Stimulated activated CD4-positive, alpha-beta T cell treated with anti-CD3 and anti-CD28 coated beads, TNF-alpha, amount 100 ng/mL, for 24 hours (primary cell): ENCODE data around the gene HOXA1.

Experiments used
- DNase-seq, 3 experiments: peaks; one replicate each; pipeline ENCODE4 v3.0.0-alpha.2; 2020; ENCODE audit warnings: low read depth in 3 of 3

Gene HOXA1

DNA sequence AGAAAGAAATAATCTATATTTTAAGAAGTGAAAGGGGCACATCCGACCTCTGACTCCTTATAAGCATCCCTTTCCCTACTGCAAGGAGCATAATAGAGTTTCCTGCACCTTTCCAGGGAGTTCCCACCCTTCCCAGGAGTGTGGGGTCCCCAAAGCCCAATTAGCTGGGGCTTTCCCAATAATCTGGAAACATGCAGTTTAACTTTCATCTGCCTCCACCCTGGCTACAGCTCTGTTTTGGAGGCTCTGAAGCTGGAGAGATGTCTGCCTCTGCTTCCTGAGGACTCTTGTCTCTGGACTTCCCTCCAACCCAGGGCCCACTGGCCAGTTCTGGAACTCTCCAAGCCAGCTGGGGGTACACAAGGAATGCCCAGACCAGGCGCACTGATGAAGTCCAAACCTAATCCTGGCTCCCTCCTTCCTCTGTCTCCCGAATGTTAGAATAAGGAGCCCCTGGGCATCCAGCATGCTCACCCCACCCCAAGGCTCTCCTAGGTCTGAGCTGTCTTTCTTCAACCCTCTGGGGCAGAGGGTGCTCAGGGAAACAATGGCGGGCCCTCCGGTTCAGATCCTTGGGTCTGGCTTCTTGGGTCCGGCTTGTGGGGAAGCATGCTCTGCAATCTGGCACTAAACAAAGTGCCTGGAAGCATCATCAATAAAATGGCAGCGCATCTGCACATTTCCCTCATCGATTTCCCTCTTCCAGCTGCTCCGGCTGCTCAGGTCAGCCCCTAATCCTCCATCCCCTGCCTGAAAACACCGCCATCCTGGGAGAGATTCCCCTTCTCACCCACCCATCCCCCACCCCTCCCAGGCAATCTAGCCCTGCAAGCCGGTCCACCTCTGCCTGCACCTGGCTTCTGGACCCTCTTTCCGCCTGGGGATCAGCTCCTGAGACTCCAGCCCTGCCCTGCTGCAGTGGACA is 21.4 kb upstream of the HOXA1 start:
- no peak for DNase-seq

DNA sequence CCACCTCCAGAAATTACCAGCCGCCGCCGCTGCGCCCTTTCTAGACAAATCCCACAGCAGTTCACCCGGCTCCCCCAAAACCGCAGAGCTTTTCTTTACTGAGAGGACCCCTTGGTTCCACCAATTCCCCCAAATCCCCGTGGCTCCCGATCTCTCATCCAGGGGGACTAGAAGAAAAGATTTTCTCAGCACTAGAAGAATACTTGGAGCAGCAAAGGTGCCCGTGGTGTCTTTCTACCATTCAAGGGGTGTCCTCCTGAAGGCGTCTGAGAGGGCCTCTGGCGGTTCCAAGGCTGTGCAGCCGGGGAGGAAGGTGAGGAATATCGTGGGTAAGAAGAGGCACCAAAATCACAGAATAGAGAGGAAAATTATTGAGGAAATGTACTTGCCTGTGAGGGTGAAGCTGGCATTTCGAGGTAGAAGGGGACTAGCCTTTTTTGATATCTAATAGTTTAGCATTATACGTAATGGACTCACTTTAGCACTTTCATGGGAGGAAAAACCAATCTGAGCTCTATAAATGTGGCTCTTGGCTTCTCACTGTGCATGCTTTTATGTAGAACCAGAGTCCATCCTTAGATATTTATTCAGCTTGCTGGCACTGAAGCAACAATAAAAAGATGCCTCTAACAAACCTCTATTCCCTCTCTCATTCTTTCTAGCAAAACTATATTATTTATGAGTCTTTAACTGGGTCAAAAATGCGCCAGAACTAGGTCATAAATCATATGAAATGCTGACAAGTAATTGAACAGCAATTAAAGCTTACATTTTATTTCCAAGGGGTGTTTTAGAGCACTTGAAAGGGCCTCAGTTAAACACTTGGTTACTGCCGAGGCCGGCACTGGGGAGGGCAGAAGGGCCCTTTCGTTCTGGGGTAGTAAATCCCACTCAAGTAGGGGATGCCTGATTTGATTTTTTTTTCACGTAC is 20.5 kb upstream of the HOXA1 start:
- DNase-seq, result no peak

DNA sequence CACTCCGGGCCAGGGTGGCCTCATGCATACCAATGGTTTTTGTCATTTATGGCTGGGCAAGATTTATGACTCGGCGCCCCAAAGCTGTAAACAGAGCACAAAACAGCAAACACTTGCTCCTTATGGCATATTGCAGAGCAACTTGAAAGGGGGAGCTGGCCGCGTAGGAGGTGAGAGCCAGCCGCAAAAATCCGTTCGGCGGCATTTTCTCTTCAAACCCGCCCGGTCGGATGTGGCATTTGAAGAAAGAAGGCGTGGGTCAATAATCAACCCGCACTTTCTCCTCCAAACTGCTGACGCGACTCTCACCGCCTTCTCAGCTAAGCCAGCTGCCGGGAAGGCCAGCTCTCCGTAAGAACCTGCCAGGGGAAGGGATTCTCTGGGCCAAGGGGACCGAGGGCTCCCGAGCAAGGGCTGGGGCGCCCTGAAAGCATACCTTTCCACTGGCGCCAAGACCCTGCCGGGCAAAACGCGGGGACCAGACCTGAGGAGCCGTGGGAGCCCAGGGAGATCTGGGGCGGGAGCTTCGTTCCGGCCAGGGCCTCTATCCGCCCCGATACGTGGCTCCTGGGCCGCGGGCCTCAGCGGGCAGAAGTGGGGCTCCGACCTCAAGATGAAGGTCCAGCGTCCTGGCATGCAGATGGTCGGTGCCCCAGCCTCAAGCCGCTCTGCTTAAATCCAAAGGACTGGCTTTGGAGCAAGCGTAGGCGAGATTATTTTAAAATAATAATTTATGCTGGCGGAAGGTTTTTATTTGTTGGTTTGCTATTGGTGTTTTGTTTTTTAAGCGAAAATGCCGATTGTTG is 19.6 kb upstream of the HOXA1 start:
- no peak for DNase-seq

DNA sequence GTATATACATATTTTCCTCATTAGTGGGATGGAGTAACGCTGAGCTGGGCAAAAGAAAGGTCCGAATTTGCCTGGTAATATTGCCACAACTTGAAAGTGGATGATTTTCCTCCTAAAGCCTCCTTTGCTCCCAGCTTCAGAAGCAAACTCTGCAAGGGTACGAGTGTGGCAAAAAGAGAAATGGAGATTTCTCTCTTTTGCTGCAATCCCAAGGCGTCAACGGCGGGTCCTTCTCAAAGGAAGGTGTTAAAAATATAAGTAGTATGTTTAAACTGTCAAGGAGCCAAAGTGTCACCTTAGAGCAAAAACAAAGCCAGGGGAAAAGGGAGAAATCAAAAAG is 19.1 kb upstream of the HOXA1 start:
- DNase-seq, result no peak

DNA sequence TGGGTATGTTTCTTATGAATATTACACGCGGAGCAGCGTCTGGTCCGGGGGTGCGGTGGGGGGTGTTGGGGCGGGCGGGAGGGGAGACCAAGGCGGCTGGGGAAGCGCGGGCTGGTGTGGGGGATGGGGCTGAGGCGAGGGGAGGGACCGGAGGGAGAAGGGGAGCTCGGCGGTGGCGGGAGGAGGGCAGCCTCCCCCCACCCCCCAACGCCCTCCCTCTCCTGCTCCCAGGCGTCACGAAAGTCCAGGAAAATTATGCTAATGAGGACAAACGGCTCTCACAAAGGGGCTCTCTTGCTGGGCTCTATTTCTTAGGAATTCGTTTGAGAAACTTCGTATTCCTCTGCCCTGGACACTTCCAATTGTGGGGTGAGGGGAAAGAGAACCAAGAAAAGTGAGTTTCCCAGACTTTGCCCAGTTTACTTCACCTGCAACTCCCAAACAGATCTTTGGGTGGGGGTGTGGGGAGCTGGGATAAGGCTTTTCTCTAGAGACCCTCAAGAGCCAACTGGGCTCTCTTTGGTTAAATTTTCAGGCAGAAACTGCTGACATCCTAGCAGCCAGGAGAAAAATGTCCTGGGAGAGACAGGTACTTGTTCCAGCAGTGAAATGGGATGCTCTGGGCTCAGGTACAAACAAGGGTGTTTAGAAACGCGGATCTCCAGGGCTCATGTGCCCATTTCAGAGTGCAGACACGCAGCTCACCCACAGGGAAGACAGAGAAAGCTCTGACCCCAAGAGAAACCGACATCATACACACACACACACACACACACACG is 18.4 kb upstream of the HOXA1 start:
- no peak for DNase-seq

DNA sequence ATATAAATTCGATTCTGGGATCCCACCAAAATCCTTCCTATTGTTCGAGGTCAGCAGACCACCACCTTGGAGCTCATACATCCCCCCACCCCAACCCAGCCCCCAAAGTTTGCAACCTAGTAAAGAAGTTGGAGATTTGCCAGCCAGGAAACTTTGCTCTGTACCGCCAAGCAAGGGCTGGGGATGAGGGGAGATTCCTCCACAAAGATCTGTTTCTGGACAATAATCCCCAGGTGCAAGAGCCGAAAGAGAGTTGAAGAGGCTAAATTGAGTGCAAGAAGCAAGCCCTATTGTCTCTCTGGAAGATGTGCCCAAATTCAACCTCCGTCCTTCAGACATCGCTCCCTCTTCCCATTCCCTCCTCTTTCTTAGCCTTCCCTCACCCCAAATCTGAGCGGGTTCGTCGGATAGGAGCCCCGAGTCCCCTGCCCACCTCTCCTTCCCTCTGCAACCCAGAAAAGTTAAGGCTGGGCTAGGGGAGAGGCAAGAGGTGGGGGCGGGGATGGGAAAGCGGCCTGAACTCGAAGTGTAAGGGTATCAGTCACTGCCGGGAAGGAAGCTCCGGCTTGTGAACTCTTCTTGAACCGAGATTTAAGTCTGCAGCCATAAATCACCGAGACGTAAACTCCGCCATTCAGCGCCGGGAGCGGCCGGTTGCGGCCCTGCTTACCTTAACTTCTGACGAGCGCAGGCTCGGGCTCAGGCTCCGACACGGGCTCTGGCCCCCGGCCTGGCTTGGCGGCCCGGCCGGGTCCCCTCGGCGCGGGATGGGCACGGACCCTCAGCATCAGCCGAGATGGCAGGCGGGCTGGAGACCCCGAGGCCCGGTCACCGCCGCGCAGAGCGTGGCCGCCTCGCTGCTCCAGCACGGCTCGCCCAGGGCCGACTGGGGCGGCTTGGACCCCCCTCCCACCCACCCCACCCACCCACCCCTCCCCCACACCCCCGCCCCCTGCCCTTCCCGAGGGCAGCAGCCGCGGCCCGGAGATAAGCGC is 17.5 kb upstream of the HOXA1 start:
- no peak for DNase-seq

DNA sequence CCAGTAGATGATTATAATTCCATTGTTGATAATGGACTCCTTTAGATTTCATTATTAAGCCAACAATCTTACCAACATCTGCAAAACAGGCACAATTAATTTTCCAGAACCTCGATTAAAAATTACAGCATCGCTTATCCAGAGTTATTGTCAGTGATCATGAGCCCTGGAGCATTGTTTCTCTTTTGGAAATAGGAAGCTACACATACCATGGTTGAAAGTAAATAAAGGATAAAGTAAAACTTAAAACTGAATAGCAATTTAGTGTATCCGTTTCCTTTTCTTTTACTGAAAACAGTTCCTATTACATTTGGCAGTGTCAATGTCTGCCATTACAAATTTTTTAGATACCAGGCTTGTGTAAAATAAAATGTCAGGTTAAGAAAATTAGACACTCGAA is 16.6 kb upstream of the HOXA1 start:
- DNase-seq, result no peak

DNA sequence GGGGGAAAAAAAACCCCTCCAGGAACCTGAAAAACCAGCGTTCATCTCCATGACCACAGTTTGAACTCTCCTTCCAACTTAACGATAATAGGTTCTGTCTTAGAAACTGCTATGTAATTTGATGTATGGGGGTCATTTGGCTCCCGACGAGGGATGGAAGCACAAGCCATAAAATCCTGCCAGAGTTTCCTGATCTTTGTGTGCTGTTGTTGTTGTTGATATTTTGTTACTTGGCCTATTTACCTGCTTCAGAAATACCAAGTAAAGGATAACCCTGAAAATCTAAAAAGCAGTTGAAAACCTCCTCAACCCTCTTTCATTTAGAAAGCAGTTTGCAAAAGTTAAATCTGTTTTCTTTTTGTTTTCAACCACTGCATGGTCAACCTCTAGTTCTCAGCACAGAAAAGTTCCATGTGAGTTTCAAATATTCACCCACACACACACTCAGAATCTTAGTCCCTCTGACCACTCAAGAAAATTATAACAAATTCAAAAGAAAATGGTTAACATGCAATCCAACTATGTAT is 16.0 kb upstream of the HOXA1 start:
- DNase-seq, result no peak

DNA sequence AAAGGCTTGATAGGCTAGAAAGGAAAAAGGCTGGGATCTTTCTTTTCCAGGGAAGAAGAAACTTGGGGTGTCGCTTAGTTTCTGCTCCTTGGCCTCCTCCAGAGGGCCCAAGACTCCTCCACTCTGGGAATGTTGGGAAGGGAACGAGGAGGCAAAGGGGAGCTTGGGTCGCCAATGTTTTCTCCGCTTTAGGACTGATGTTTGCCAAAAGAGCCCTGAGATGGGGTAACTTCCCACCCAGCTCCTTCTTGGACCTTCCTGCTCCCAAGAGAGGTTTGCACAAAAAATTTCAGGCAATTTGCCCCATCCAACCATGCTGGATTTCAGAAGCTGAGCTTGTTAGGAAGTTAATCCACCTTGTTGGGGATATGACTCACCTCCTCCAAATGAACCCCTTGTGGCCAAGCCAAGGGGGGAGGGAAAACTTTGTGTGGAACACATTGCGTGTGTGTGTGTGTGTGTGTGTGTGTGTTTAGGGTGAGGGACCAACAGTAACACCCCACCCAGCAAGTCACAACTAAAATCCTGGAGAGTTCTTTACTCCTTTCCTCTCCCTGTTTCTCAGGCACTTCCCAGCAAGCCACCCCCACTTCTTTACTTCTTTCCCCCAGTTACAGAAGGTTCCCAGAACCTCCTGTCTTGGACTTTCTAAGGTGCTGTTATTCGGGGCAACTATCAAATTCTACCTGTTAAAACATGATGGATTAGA is 15.4 kb upstream of the HOXA1 start:
- DNase-seq, result no peak

DNA sequence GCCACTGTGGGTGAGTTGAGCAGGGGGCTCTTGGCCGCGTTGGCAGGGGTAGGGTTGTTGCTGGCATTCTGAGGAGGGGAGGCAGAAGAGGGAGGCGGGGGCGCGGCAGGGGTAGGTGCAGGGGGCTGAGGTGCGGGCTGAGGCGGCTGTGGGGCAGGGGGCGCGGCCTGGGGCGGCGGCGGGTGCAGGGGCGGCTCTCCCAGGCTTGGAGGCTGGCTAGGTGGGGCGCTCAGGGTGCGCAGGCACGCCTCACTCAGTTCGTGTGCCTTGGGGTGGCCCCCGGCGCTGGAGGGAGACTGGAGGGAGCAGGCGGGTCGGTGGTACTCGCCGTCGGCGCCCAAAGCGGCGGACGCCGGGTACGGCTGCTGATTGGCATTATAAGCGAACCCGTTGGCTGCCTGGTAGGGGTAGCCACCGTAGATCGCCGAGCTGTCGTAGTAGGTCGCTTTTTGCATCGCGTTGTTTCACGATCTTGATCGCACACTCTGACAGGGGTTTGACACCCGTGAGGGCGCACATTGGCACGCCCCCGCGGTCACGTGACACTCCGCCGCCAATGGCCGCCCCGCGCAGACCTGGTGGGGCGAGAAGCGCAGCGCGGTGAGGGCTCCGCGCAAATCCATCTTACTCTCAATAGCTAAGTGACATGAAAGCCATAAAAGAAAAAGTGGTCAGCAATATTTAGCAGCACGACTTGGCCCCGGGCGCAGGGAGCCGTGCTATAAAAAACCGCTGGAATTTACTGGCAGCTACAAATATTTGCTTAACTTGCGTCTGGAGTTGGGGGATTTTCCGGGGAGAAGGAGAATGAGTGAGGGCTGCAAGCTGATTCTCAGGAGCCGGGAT is 14.6 kb upstream of the HOXA1 start:
- no peak for DNase-seq

DNA sequence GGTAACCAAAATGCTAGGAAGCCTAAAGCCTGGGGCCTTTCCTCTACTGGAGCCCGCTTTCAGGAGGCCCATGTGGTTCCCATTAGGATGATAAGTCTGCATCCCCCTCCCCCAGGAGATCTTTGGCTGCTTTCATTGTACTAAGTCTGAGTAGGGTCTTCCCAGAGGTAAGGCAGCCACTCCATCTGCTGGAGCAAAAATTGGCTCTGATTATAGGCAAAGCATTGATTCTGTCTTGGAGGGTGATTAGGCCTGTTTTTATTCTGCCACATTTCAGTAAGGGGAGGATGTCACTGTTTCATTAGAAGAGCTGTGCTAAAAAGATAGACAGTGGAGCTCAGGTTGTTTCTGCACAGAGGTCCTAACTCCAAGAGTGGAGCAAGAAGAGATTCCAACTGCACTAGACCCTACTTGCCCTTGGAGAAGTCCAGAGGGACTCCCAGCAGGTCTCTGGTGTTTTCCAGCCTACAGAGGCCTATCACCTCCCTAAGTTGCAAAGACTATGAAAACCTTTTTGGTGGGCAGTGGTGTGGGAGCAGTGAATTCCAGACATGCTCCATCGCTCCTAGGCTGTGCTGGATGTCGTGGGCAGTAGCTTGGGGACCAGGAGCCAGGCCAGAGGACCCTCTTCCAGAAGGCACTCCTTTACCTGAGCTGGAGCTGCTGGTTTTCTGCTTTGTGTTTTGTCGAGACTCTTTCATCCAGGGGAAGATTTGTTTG is 13.8 kb upstream of the HOXA1 start:
- DNase-seq, result no peak

DNA sequence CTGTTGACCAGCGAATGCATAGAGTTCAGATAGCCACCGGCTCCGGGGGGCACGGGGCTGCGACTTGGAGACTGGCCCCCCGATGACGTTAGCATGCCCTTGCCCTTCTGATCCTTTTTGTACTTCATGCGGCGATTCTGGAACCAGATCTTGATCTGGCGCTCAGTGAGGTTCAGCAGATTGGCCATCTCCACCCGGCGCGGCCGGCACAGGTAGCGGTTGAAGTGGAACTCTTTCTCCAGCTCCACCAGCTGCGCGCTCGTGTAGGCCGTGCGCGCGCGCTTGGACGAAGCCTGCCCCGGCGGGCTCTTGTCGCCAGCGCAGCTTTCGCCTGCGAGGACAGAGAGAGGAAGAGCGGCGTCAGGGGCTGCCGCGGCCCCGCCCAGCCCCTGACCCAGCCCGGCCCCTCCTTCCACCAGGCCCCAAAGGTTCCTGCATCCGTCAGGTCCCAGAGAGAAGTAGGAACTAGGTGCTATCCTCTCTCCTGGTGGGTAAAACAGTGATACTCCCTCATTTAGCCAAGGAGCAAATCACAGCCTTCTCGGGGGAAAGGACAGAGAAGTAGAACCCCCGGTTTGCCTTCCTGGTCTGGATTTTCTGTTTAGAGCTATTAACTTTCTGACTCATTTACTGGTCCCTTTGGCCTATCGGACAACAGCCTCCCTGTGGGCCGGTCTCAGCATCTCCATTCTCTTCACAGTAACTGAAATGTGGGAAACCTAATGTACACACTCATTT is 12.8 kb upstream of the HOXA1 start:
- DNase-seq, result no peak

DNA sequence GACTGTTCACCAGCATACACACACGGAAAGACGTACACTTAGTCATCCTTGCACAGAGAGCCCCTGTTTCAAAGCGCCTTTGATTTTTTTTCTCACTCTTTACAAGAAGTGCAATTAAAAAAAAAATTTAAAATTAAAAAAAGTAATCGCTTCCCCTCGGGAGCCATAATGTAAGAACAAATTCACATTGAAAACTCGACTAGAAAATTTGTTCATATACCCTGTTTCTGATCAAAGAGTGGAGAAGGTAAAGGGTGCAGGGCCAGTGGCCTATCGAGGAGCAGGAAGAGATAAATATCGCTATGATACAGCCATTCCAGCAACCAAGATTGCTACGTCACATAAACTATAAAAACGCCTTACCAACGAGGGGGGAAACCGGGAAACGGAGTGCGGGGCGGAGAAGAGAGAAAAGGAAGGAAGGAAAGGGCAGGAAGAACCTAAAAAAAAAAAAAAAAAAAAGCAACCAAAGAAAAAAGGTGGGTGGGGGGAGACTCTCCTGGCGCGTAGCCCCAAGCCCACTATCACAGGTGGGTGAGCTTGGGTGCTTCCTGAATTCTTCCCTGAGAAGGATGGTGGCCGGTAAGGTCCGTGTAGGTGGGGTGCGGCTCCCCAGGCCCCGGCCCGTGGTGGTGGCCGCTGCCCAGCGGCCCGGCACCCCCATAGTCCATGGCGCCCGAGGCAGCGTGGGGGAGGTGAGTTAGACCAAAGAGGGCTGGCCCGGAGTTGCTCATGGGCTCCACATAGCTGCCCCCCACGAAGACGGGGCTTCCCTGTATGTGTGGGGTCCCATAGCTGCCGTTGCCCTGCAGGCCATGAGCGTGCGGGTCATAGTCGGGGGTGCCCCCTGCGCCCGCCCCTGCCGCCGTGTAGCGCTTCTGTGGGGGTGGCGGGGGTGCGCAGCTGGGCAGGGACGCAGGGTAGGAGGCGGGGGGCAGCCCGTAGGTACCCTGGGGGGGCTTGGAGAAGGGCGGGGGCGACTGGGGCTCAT is 11.9 kb upstream of the HOXA1 start:
- DNase-seq, result no peak

DNA sequence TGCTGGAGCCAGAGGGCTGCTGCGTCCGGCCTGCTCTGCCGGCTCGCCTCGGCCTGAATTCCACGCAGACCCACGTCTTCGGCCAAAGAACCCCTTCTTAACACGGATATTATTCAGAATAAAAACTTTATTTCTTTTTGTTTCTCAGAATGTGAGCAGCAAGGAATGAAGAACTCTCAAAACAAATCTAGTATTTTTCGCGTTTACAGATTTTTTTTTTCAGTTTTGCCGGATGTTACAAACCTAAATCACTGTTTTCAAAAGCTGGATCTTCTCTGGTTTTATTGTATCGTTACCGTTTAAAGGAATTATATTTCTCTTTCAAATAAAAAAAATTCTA is 11.1 kb upstream of the HOXA1 start:
- DNase-seq, result no peak

DNA sequence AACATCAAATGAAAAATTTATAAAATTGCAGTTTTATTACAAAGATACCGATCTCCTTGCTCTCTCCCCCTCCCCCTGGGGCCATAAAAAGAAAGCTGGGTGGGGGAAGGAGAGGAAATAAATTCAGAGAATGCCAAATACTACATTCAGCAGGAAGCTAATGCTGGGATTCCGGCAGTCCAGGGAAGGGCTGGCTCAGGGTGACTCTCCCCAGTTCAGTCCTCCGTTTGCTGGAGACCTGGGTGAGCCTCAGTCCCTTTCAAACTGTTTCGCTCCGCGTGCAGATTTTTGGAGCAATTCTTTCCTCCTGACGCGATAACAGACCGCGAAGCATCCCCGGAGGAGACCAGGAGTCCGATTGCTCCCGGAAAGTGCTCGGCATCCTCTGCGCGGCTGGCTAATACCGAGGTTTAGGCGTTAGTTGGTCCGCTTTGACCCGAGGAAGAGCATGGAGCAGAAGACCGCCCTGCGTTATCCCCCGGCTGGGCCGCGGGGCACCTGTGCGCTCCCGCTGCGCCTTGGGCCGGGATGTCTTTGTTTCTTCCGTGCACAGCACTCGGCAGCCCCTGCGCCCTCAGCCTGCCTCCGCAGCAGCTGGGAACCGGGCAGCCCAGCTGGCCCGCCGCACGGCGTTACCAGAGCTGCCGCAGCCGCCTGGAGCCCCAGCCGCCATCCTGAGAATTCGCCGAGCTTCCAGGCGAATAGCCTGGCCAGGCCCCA is 10.5 kb upstream of the HOXA1 start:
- DNase-seq, result no peak
